ENCODE results near the gene SIGLEC6. TPM values are rescaled to one million over a fixed set of nuclear protein-coding genes. Genes with fewer than 3 reads are reported as not detected.

SIGLEC6 gene
- total RNA-seq, 1 experiment from 2014 or later: 0.31 TPM

GRCh38 chr19:51566489-51567100, 35.1 kb upstream of the SIGLEC6 start:
- H2BK12ac ChIP-seq (ENCODE audit: insufficient read length, low read depth, low read length): no peak overlapping the region
- no peak overlapping the region for H4K5ac ChIP-seq (ENCODE audit: insufficient read length, low read depth, low read length)
- H3K4me2 ChIP-seq (ENCODE audit: insufficient read depth, insufficient read length, low read length): no peak overlapping the region
- H4K20me1 ChIP-seq (ENCODE audit: control insufficient read depth, insufficient read depth, insufficient read length): no peaks in the 10 kb centered on the region
- H2AFZ ChIP-seq (ENCODE audit: low read length): no peak overlapping the region
- no peaks in the 10 kb centered on the region for H3K79me1 ChIP-seq (ENCODE audit: insufficient read depth, low read depth, low read length, poor library complexity, severe bottlenecking)
- H3K4me1 Mint-ChIP-seq: peaks cover under 1 to 4% of the 10 kb centered on the region in 2 experiments
- H3K27me3 ChIP-seq (ENCODE audit: insufficient read depth, low read length): no peaks in the 10 kb centered on the region
- H2AK5ac ChIP-seq (ENCODE audit: insufficient read length, low read length): no peak overlapping the region
- H3K18ac ChIP-seq (ENCODE audit: insufficient read length, low read depth, low read length): no peak overlapping the region
- no peak overlapping the region for H3K9ac ChIP-seq (ENCODE audit: extremely low read depth, insufficient read length, low read length)
- H2BK20ac ChIP-seq (ENCODE audit: low read depth, low read length, poor library complexity, severe bottlenecking): no peak overlapping the region
- H2BK15ac ChIP-seq (ENCODE audit: low read depth, low read length): no peak overlapping the region
- TF ChIP-seq CTCF (conservative IDR thresholded peaks at IDR 0.05): no peak
- no peaks in the 10 kb centered on the region for H3K4me1 ChIP-seq (ENCODE audit: insufficient read depth, low read length)
- H3K23me2 ChIP-seq (ENCODE audit: insufficient read length, low read depth, low read length, poor library complexity, severe bottlenecking): peaks cover 2% of the 10 kb centered on the region
- H3K4ac ChIP-seq (ENCODE audit: low read depth, low read length): no peak overlapping the region
- no peak overlapping the region for H4K8ac ChIP-seq (replicated peaks; ENCODE audit: insufficient read length, low read depth, low read length)
- no peaks in the 10 kb centered on the region for H3K9me3 ChIP-seq (ENCODE audit: control insufficient read depth, low read depth, low read length)
- H3K4me3 Mint-ChIP-seq: no peak overlapping the region
- H3K14ac ChIP-seq (ENCODE audit: insufficient read depth, low read length): no peak overlapping the region
- H3T11ph ChIP-seq (ENCODE audit: low read length): no peak overlapping the region
- H2BK120ac ChIP-seq (ENCODE audit: low read depth, low read length, poor library complexity, severe bottlenecking): no peak overlapping the region
- H3K79me2 ChIP-seq (ENCODE audit: insufficient read depth, low read length): no peaks in the 10 kb centered on the region; the same call in 1 of the 2 replicates
- no peak for DNase-seq
- H3K27ac Mint-ChIP-seq: no peak overlapping the region
- no peak overlapping the region for H4K91ac ChIP-seq (ENCODE audit: insufficient read length, low read depth, low read length)
- WGBS (ENCODE audit: extremely low coverage, insufficient read length, low lambda C conversion rate): no CpG with 5 or more reads among the region's 8 CpGs
- no peak overlapping the region for H2BK5ac ChIP-seq (ENCODE audit: insufficient read length, low read length)
- H3K9me3 Mint-ChIP-seq: peaks cover 3 to 56% of the 10 kb centered on the region in 2 experiments
- no peak overlapping the region for H3K23ac ChIP-seq (ENCODE audit: insufficient read length, low read depth, low read length)
- no peaks in the 10 kb centered on the region; a peak in 1 of 7 replicates for H3K36me3 Mint-ChIP-seq (ENCODE audit: insufficient read depth in 1 of 3, low read depth in 3 of 3)
- H3K27me3 Mint-ChIP-seq (ENCODE audit: low read depth): peaks cover 58% of the 10 kb centered on the region
- no peak overlapping the region for H3K27ac ChIP-seq (ENCODE audit: insufficient read length, low read depth, low read length)
- H3K56ac ChIP-seq (ENCODE audit: insufficient read length, low read depth, low read length): no peak overlapping the region

Data from H9 (cell line).